IMR-90 (cell line): ENCODE results near the gene HIVEP3. TPM values are rescaled to one million over a fixed set of nuclear protein-coding genes. Genes with fewer than 3 reads are reported as not detected.
A peak's percentile ranks its signal among the peaks of the same experiment; 100 is the strongest.

Source experiments
- ATAC-seq: fragments of 200-7000 bp; cut with Tn5 transposase; 2 replicates; pipeline ENCODE4 v1.9.1; 2020; ENCODE audit warnings: low read depth, mild to moderate bottlenecking, moderate library complexity
- BruUV-seq: library from RNA; stranded (reverse); fragments of 400-500 nt; replicated peaks from 2 replicates; lab custom pipeline; 2021; lab: Mats Ljungman, UMichigan
- CTCF ChIA-PET: fragments of 300-600 bp; formaldehyde crosslinking; extraction: SDS; loops from one replicate; lab custom pipeline; 2021; ENCODE audit warnings: antibody characterized with exemption; lab: Yijun Ruan, JAX
- POLR2A ChIA-PET: fragments of 300-600 bp; sonication (Branson Sonifier 250); formaldehyde crosslinking; loops from one replicate; lab custom pipeline; 2022; ENCODE audit warnings: antibody characterized with exemption; ENCODE audit not compliant: unreplicated experiment; lab: Charles Lee
- DNase-seq: peaks from one replicate; pipeline ENCODE4 v3.0.0; 2013
- H2AFZ ChIP-seq: replicated peaks from 2 replicates; pipeline ENCODE3; 2013; ENCODE audit warnings: low read length, mild to moderate bottlenecking; ENCODE audit not compliant: poor library complexity
- H2AK5ac ChIP-seq: 2 replicates; pipeline ENCODE4 v1.6.1; 2013; ENCODE audit warnings: low read depth, low read length, inconsistent platforms
- H2AK9ac ChIP-seq: replicated peaks from 2 replicates; pipeline ENCODE3; 2013; ENCODE audit warnings: mild to moderate bottlenecking, low read depth, low read length, moderate library complexity; ENCODE audit not compliant: poor library complexity
- H2BK120ac ChIP-seq: 2 replicates; pipeline ENCODE4 v1.6.1; 2013; ENCODE audit warnings: low read depth, low read length, inconsistent platforms
- H2BK15ac ChIP-seq: 3 replicates; pipeline ENCODE4 v1.6.1; 2013; ENCODE audit warnings: low read depth, low read length, inconsistent platforms
- H2BK20ac ChIP-seq: 2 replicates; pipeline ENCODE4 v1.6.1; 2013; ENCODE audit warnings: low read depth, mild to moderate bottlenecking, inconsistent platforms, low read length, moderate library complexity
- H2BK5ac ChIP-seq: 2 replicates; pipeline ENCODE4 v1.6.1; 2013; ENCODE audit warnings: mild to moderate bottlenecking, low read depth, low read length, inconsistent platforms; ENCODE audit not compliant: poor library complexity, severe bottlenecking
- H3K14ac ChIP-seq: replicated peaks from 2 replicates; pipeline ENCODE4 v1.6.1; 2013; ENCODE audit warnings: low read depth, low read length, inconsistent platforms
- H3K18ac ChIP-seq: 2 replicates; pipeline ENCODE4 v1.6.1; 2013; ENCODE audit warnings: low read depth, low read length, control low read depth
- H3K23ac ChIP-seq: 2 replicates; pipeline ENCODE4 v1.6.1; 2013; ENCODE audit warnings: low read depth, low read length, inconsistent platforms
- H3K27ac ChIP-seq: 2 replicates; pipeline ENCODE4 v1.5.1; 2013; ENCODE audit warnings: mild to moderate bottlenecking, control low read depth, low read length; ENCODE audit not compliant: insufficient read depth
- H3K27me3 ChIP-seq: 2 replicates; pipeline ENCODE4 v1.6.1; 2013; ENCODE audit warnings: low read length; ENCODE audit not compliant: control insufficient read depth, insufficient read depth
- H3K36me3 ChIP-seq: 2 replicates; pipeline ENCODE4 v1.6.1; 2013; ENCODE audit warnings: low read length, mixed read lengths; ENCODE audit not compliant: control insufficient read depth, insufficient read depth
- H3K4ac ChIP-seq: 2 replicates; pipeline ENCODE4 v1.6.1; 2013; ENCODE audit warnings: low read depth, low read length, inconsistent platforms
- H3K4me1 ChIP-seq: 2 replicates; pipeline ENCODE4 v1.6.1; 2013; ENCODE audit warnings: low read length, mixed read lengths; ENCODE audit not compliant: control insufficient read depth, insufficient read depth
- H3K4me2 ChIP-seq: 2 replicates; pipeline ENCODE4 v1.6.1; 2013; ENCODE audit warnings: low read depth, mild to moderate bottlenecking, control low read depth, low read length, moderate library complexity
- H3K4me3 ChIP-seq: 2 replicates; pipeline ENCODE4 v1.5.1; 2013; ENCODE audit warnings: low read depth, mild to moderate bottlenecking, control low read depth, low read length, moderate library complexity; ENCODE audit not compliant: insufficient read depth
- H3K56ac ChIP-seq: 2 replicates; pipeline ENCODE4 v1.6.1; 2013; ENCODE audit warnings: low read length, inconsistent platforms; ENCODE audit not compliant: insufficient read depth; ENCODE audit errors: extremely low read depth
- H3K79me1 ChIP-seq, 2 experiments: 2 replicates each; pipeline ENCODE4 v1.6.1; 2013; ENCODE audit warnings: low read length in 2 of 2, inconsistent platforms in 1 of 2, low read depth in 1 of 2
- H3K9ac ChIP-seq: 2 replicates; pipeline ENCODE4 v1.6.1; 2013; ENCODE audit warnings: low read depth, low read length, control low read depth
- H3K9me1 ChIP-seq: 2 replicates; pipeline ENCODE4 v1.6.1; 2013; ENCODE audit warnings: low read length, inconsistent platforms; ENCODE audit not compliant: insufficient read depth
- H3K9me3 ChIP-seq: 2 replicates; pipeline ENCODE4 v1.6.1; 2013; ENCODE audit warnings: low read length; ENCODE audit not compliant: control insufficient read depth, insufficient read depth
- H4K20me1 ChIP-seq: 2 replicates; pipeline ENCODE4 v1.6.1; 2013; ENCODE audit warnings: low read length, inconsistent platforms; ENCODE audit not compliant: insufficient read depth
- H4K5ac ChIP-seq: 2 replicates; pipeline ENCODE4 v1.6.1; 2013; ENCODE audit warnings: mild to moderate bottlenecking, low read depth, low read length, control low read depth
- H4K8ac ChIP-seq, 2 experiments: 2 replicates each; pipeline ENCODE4 v1.6.1; 2013; ENCODE audit warnings: low read depth in 2 of 2, low read length in 2 of 2, control low read depth in 1 of 2, inconsistent platforms in 1 of 2
- H4K91ac ChIP-seq: 2 replicates; pipeline ENCODE4 v1.6.1; 2013; ENCODE audit warnings: low read depth, low read length, inconsistent platforms; ENCODE audit not compliant: insufficient read depth
- CEBPB ChIP-seq: IDR thresholded peaks from 2 replicates; pipeline ENCODE4 v1.6.1; 2012; ENCODE audit warnings: low read depth, low read length, improper control_type of control experiment
- CHD1 ChIP-seq: IDR thresholded peaks from 2 replicates; pipeline ENCODE4 v1.6.1; 2012; ENCODE audit warnings: low read depth, low read length, improper control_type of control experiment
- RAD21 ChIP-seq: IDR thresholded peaks from 2 replicates; pipeline ENCODE4 v1.6.1; 2012; ENCODE audit warnings: low read length, improper control_type of control experiment
- RCOR1 ChIP-seq: IDR thresholded peaks from 2 replicates; pipeline ENCODE4 v1.6.1; 2012; ENCODE audit warnings: mild to moderate bottlenecking, low read length, improper control_type of control experiment; ENCODE audit not compliant: insufficient replicate concordance
- RFX5 ChIP-seq: IDR thresholded peaks from 2 replicates; pipeline ENCODE4 v1.8.0; 2012; ENCODE audit warnings: low read depth, mild to moderate bottlenecking, low read length, moderate library complexity
- SMC3 ChIP-seq: fragments of 150-350 bp; IDR thresholded peaks from 2 replicates; pipeline ENCODE4 v1.6.1; 2016; ENCODE audit warnings: low read depth, mild to moderate bottlenecking, antibody characterized with exemption, low read length, moderate library complexity
- USF2 ChIP-seq: fragments of 150-350 bp; IDR thresholded peaks from 2 replicates; pipeline ENCODE4 v1.6.1; 2017; ENCODE audit warnings: mild to moderate bottlenecking, antibody characterized with exemption, low read length, low read depth
- WGBS, 2 experiments: methylation state at CpG; one replicate each; pipeline versions ENCODE4 v1.1.5 to v1.1.7; 2013; ENCODE audit warnings: missing lambda C conversion rate in 2 of 2; ENCODE audit not compliant: insufficient read length in 1 of 2; ENCODE audit errors: extremely low coverage in 2 of 2; 5-methylcytosine and 5-hydroxymethylcytosine counted together
- dilution Hi-C: fragments of 300-500 bp; cut with HindIII; formaldehyde crosslinking; loops from one replicate; pipeline ENCODE4 v1.14.3; 2018; ENCODE audit warnings: low sequenced_read_pairs; ENCODE audit not compliant: unreplicated experiment
- in situ Hi-C: fragments of 300-500 bp; cut with MboI; formaldehyde crosslinking; loops from 3 replicates; pipeline ENCODE4 v1.14.3; 2019; ENCODE audit warnings: low sequenced_read_pairs, inconsistent platforms, mixed read lengths
- intact Hi-C: fragments of 100-400 bp; cut with micrococcal nuclease; formaldehyde crosslinking; loops from 2 replicates; pipeline ENCODE4 v1.10.0; 2022
- polyA plus RNA-seq, 3 experiments: library from polyadenylated mRNA; depleted of rRNA; stranded (reverse); fragments of >200 nt; gene quantifications; 2 replicates each; pipeline ENCODE4 v1.2.3, GENCODE V29; 2012; ENCODE audit warnings: low replicate concordance in 1 of 3
- total RNA-seq: library from RNA; depleted of rRNA; stranded (reverse); fragments of >200 nt; gene quantifications from 2 replicates; pipeline ENCODE4 v1.2.3, GENCODE V29; 2012

Gene HIVEP3
- total and polyA plus RNA-seq, 2 of the 4 experiments (the other 2 are of a cell fraction) = 1.4 to 4.0 TPM

DNA sequence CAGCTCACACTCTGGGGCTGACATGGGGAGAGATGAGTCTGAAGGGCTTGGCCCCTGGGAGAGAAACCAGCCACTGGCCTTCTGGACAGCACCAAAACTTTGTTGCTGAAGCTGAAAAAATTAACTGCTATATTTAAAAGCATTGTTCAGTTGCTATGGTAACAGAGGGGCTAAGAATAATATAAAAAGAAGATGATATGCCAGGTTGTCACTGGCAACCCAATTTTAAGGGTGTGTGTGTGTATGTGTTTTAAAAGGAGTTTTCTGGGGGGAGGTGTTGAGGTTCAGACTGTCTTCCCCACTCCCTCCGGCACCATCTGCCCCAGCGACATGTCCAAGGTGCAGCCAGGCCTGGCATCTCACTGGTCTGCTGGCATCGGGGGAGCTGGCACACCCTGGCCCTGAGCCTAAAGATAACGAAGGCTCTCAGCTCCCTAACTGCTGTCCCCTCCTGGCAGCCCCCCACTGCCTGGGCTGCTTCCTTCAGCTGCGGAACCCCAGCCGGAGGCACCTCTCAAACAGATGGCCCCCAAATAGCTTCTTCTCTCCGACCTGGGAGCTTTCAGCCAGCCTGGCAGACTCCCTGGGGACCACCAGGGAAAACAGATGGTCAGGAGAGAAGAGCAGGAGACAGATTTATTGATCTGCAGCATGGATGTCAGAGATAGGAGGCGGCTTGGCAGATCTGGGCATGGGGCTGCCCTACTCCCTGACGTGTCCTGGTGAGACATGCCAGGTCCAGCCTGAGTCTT is 203.9 kb downstream of the HIVEP3 start:
- no TSS peak for BruUV-seq
- intact Hi-C loops = no loop called here

More for the DNA sequence above, 203.9 kb downstream of the HIVEP3 start:
- WGBS, 2 experiments = 100% methylated on average over 2 of the region's 9 CpGs; no CpG with 5 or more reads in 1 of the 2 experiments
- peak overlapping the region; percentile 60; the same call in 1 of the 2 replicates for H2BK120ac ChIP-seq
- peak overlapping the region; percentile 22 for H4K91ac ChIP-seq
- H2BK15ac ChIP-seq = no peak overlapping the region
- H3K23ac ChIP-seq = peak overlapping the region; percentile 32; the same call in 1 of the 2 replicates
- H3K9ac ChIP-seq = no peak overlapping the region
- peak overlapping the region; percentile 64 for H2AK5ac ChIP-seq
- peak overlapping the region; percentile 56 for H2BK20ac ChIP-seq
- H2BK5ac ChIP-seq = no peak overlapping the region
- H3K9me1 ChIP-seq = peaks cover 5% of the 10 kb centered on the region
- H3K27me3 ChIP-seq = no peaks in the 10 kb centered on the region
- CTCF ChIA-PET = no interaction called here
- dilution Hi-C loops = no loop called here
- no peak overlapping the region for H3K4me2 ChIP-seq
- no peaks in the 10 kb centered on the region for H3K9me3 ChIP-seq
- in situ Hi-C loops = no loop called here
- H3K36me3 ChIP-seq = no peaks in the 10 kb centered on the region
- peak overlapping the region; percentile 11 for H2AFZ ChIP-seq
- POLR2A ChIA-PET = no interaction called here
- H4K20me1 ChIP-seq = no peaks in the 10 kb centered on the region
- no peak overlapping the region for H3K56ac ChIP-seq
- peak overlapping the region in 1 of 2 experiments; percentile 53; a peak in 1 of 4 replicates for H4K8ac ChIP-seq
- H3K18ac ChIP-seq = no peak overlapping the region
- peak overlapping the region; percentile 43; the same call in 1 of the 2 replicates for H3K4ac ChIP-seq
- no peaks in the 10 kb centered on the region for H3K79me1 ChIP-seq
- TF ChIP-seq SMC3 (no peak), CEBPB (no peak), CHD1 (no peak), RFX5 (no peak), RAD21 (no peak), RCOR1 (no peak), USF2 (no peak)
- H3K27ac ChIP-seq = no peak overlapping the region
- no peak for DNase-seq
- H2AK9ac ChIP-seq = no peak overlapping the region
- no peak overlapping the region; the same call in 1 of the 2 replicates for H3K14ac ChIP-seq
- H3K4me3 ChIP-seq = no peak overlapping the region
- H4K5ac ChIP-seq = no peak overlapping the region
- H3K4me1 ChIP-seq = peaks cover 20% of the 10 kb centered on the region
- ATAC-seq = no peak
